T-cell (primary cell): ENCODE results near the gene SLC23A2. TPM values are rescaled to one million over a fixed set of nuclear protein-coding genes. Genes with fewer than 3 reads are reported as not detected.
A peak's percentile ranks its signal among the peaks of the same experiment; 100 is the strongest.
"Not testable (repeated sequence)": the region's sequence is repeated elsewhere in the genome, so short reads cannot be mapped to it uniquely, and the experiment has no call there.

ENCODE experiments used
- ATAC-seq, 4 experiments: fragments of 200-7000 bp in 3 of 4; fragments of 150-1000 bp in 1 of 4; cut with Tn5 transposase; replicated peaks in 1 of 4; 1 replicate in 3 of 4; 2 replicates in 1 of 4; pipeline ENCODE4 v1.10.0; 2021; ENCODE audit warnings: moderate library complexity in 3 of 4, mild to moderate bottlenecking in 2 of 4, moderate number of reproducible peaks in 1 of 4
- CTCF ChIA-PET, 2 donors: fragments of 300-600 bp; sonication (Branson Sonifier 250); formaldehyde crosslinking; loops; one replicate each; lab custom pipeline; 2022; ENCODE audit warnings: antibody characterized with exemption in 2 of 2; lab: Charles Lee
- POLR2A ChIA-PET, 2 donors: fragments of 300-600 bp; sonication (Branson Sonifier 250); formaldehyde crosslinking; loops; one replicate each; lab custom pipeline; 2022; ENCODE audit warnings: antibody characterized with exemption in 2 of 2; lab: Charles Lee
- DNase-seq, 35 experiments: peaks; one replicate each; pipeline versions ENCODE4 v3.0.0 to v3.0.0-alpha.2; 2013 to 2023
- H3K27ac ChIP-seq: one replicate; pipeline ENCODE4 v1.5.1; 2013; ENCODE audit warnings: low read length
- H3K27me3 ChIP-seq, 2 experiments: replicated peaks in 1 of 2; 1 replicate in 1 of 2; 2 replicates in 1 of 2; pipeline versions ENCODE4 v1.6.1 to v1.7.0; 2013; ENCODE audit warnings: low read length in 1 of 2, mixed read lengths in 1 of 2; ENCODE audit not compliant: control insufficient read depth in 2 of 2, insufficient read depth in 2 of 2; ENCODE audit errors: extremely low read depth in 1 of 2
- H3K36me3 ChIP-seq, 2 donors: 1 replicate in 1 of 2; 2 replicates in 1 of 2; pipeline versions ENCODE4 v1.6.1 to v1.7.0; 2013; ENCODE audit warnings: low read length in 1 of 2; ENCODE audit not compliant: control insufficient read depth in 2 of 2, insufficient read depth in 1 of 2; ENCODE audit errors: extremely low read depth in 1 of 2
- H3K4me1 ChIP-seq, 2 experiments: 1 replicate in 1 of 2; 2 replicates in 1 of 2; pipeline versions ENCODE4 v1.6.1 to v1.7.0; 2013; ENCODE audit warnings: low read length in 2 of 2, mixed read lengths in 1 of 2; ENCODE audit not compliant: insufficient read depth in 2 of 2, control insufficient read depth in 1 of 2; ENCODE audit errors: extremely low read depth in 1 of 2
- H3K4me3 ChIP-seq, 2 donors: 1 replicate in 1 of 2; 2 replicates in 1 of 2; pipeline versions ENCODE4 v1.5.1 to v1.7.0; 2013; ENCODE audit warnings: mild to moderate bottlenecking in 2 of 2, low read length in 1 of 2, moderate library complexity in 1 of 2; ENCODE audit not compliant: control insufficient read depth in 1 of 2; ENCODE audit errors: extremely low read depth in 1 of 2
- H3K9me3 ChIP-seq: 2 replicates; pipeline ENCODE4 v1.7.0; 2013
- H3K27ac Mint-ChIP-seq, 2 donors: one replicate each; pipeline ENCODE4 v1.8.0; 2020 to 2021; ENCODE audit warnings: mild to moderate bottlenecking in 2 of 2, mixed read lengths in 2 of 2
- H3K27me3 Mint-ChIP-seq, 2 donors: one replicate each; pipeline ENCODE4 v1.8.0; 2021 to 2022; ENCODE audit warnings: mixed read lengths in 2 of 2
- H3K36me3 Mint-ChIP-seq: one replicate; pipeline ENCODE4 v1.8.0; 2021; ENCODE audit warnings: mixed read lengths
- H3K4me1 Mint-ChIP-seq, 3 donors: one replicate each; pipeline ENCODE4 v1.8.0; 2020 to 2022; ENCODE audit warnings: mixed read lengths in 3 of 3, mild to moderate bottlenecking in 1 of 3
- H3K4me3 Mint-ChIP-seq, 3 donors: one replicate each; pipeline ENCODE4 v1.8.0; 2020 to 2022; ENCODE audit warnings: mild to moderate bottlenecking in 3 of 3, mixed read lengths in 3 of 3, moderate library complexity in 3 of 3
- H3K9me3 Mint-ChIP-seq, 3 donors: one replicate each; pipeline ENCODE4 v1.8.0; 2020 to 2022; ENCODE audit warnings: mixed read lengths in 3 of 3
- WGBS: methylation state at CpG from one replicate; pipeline ENCODE4 v1.1.5; 2013; ENCODE audit warnings: missing lambda C conversion rate; ENCODE audit not compliant: insufficient coverage; 5-methylcytosine and 5-hydroxymethylcytosine counted together
- total RNA-seq, 35 experiments: library from RNA in 6 of 35; stranded (reverse) in 6 of 35; fragments of 120-200 nt in 1 of 35; gene quantifications; one replicate each; pipeline versions ENCODE4 v1.2.1 to v1.2.4 and lab custom pipeline; 2013 to 2026

The SLC23A2 gene
- total RNA-seq, 5 donors from 2014 or later (not counting 1 experiment from before 2014, with no cell fraction given): 17.7 to 22.9 (median 20.9) TPM

DNA sequence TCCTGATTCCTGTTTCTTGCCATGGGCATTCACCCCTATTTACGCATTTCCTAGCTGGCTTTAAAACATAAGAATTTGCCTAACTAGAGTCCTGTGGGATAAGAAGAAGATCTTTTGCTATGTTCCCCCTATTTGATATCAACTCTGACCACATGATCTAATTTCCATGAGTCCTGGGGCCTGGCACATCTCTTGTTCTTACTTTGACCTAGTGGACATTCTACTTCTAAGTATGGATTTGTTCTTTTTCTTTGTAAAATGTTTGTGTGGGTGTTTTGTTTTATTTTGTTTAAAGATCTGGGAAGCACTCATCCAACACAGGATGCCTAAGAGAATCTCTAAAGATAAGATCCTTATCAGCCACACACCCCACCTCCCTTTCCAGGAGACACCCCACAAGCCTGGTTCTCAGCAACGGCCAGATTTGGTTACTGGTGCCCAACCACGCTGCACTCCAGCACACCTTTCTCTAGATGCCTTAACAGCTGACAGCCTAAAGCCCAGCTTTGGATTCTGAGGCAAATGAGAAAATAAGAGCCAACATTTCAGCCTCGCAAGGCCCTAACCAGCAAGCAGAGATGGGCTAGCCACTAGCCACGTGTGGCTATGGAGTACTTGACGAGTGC lies 74.7 kb downstream of the SLC23A2 start:
- Histone ChIP-seq H3K4me1 (no peaks in the 10 kb centered on the region), H3K27ac (no peak overlapping the region), H3K9me3 (no peaks in the 10 kb centered on the region), H3K4me3 (no peak overlapping the region), H3K27me3 (no peaks in the 10 kb centered on the region), H3K36me3 (peaks cover 12 to 24% of the 10 kb centered on the region in 2 donors)
- H3K27me3 Mint-ChIP-seq: no peaks in the 10 kb centered on the region
- H3K27ac Mint-ChIP-seq: no peak overlapping the region
- DNase-seq (no peak), ATAC-seq (no peak)
- peaks cover 20% of the 10 kb centered on the region for H3K36me3 Mint-ChIP-seq
- H3K4me3 Mint-ChIP-seq: no peak overlapping the region
- 87% methylated on average over 5 of the region's 6 CpGs for WGBS
- peaks cover 2 to 15% (median 13%) of the 10 kb centered on the region in 3 donors for H3K4me1 Mint-ChIP-seq
- ChIA-PET POLR2A (no interaction called here), CTCF (no interaction called here)
- no peaks in the 10 kb centered on the region for H3K9me3 Mint-ChIP-seq

- H3K27me3 ChIP-seq: no peaks in the 10 kb centered on the region
Measured at GRCh38 chr20:4925842-4926530, 75.3 kb downstream of the SLC23A2 start.

DNA sequence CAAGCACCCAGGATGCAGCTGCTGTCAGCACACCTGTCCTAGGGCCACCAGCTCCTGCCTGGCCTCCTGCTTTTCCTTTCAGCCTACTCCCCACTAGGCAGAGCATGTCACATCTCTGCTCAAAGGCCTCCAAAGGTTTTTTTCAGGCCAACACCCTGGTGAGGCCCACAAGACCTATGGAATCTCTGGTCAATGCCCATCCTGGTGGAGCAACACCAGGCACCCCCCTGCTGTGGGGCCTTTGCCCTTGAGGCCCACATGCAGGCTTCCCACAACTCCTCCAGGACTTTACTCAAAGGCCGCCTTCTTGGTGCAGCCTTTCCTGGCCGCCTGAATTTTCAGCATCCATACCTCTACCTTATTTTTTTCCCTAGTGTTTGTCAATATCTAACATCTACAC lies 76.9 kb downstream of the SLC23A2 start:
- ChIA-PET CTCF (no interaction called here), POLR2A (no interaction called here)
- no peak for DNase-seq
- Histone ChIP-seq H3K27ac (no peak overlapping the region), H3K36me3 (peaks cover 6 to 16% of the 10 kb centered on the region in 2 donors), H3K9me3 (no peaks in the 10 kb centered on the region), H3K27me3 (no peaks in the 10 kb centered on the region), H3K4me3 (no peak overlapping the region), H3K4me1 (no peaks in the 10 kb centered on the region)
- peaks cover 2 to 23% (median 17%) of the 10 kb centered on the region in 3 donors for H3K4me1 Mint-ChIP-seq
- no peaks in the 10 kb centered on the region for H3K9me3 Mint-ChIP-seq
- peaks cover 18% of the 10 kb centered on the region for H3K36me3 Mint-ChIP-seq
- no peak overlapping the region for H3K4me3 Mint-ChIP-seq
- H3K27me3 Mint-ChIP-seq: no peaks in the 10 kb centered on the region
- H3K27ac Mint-ChIP-seq: no peak overlapping the region
- no peak for ATAC-seq
- 100% methylated on average over 2 of the region's 2 CpGs for WGBS

More at GRCh38 chr20:4925842-4926530, 75.3 kb downstream of the SLC23A2 start:
- Mint-ChIP-seq H3K9me3 (no peaks in the 10 kb centered on the region), H3K4me1 (peaks cover 2 to 15% (median 15%) of the 10 kb centered on the region in 3 donors), H3K27me3 (no peaks in the 10 kb centered on the region), H3K4me3 (no peak overlapping the region), H3K36me3 (peaks cover 20% of the 10 kb centered on the region), H3K27ac (no peak overlapping the region)
- no peak overlapping the region for H3K4me3 ChIP-seq
- ChIA-PET POLR2A (no interaction called here), CTCF (no interaction called here)
- no peak overlapping the region for H3K27ac ChIP-seq
- H3K4me1 ChIP-seq: no peaks in the 10 kb centered on the region
- DNase-seq: no peak
- no peaks in the 10 kb centered on the region for H3K9me3 ChIP-seq
- WGBS: 91% methylated on average over 7 of the region's 15 CpGs
- H3K36me3 ChIP-seq: peaks cover 12 to 21% of the 10 kb centered on the region in 2 donors
- no peak for ATAC-seq

GRCh38 chr20:4924032-4924431 lies 77.3 kb downstream of the SLC23A2 start:
- H3K9me3 Mint-ChIP-seq: no peaks in the 10 kb centered on the region
- no peak for ATAC-seq
- ChIA-PET POLR2A (no interaction called here), CTCF (no interaction called here)
- H3K4me1 Mint-ChIP-seq: peaks cover 2 to 23% (median 17%) of the 10 kb centered on the region in 3 donors
- Histone ChIP-seq H3K4me3 (no peak overlapping the region), H3K9me3 (no peaks in the 10 kb centered on the region), H3K4me1 (no peaks in the 10 kb centered on the region), H3K27me3 (no peaks in the 10 kb centered on the region), H3K36me3 (peaks cover 6 to 16% of the 10 kb centered on the region in 2 donors), H3K27ac (no peak overlapping the region)
- no peak for DNase-seq
- no peaks in the 10 kb centered on the region for H3K27me3 Mint-ChIP-seq
- WGBS: 97% methylated on average over 6 of the region's 6 CpGs
- H3K36me3 Mint-ChIP-seq: peaks cover 19% of the 10 kb centered on the region
- no peak overlapping the region for H3K27ac Mint-ChIP-seq
- H3K4me3 Mint-ChIP-seq: no peak overlapping the region

GRCh38 chr20:4922186-4922585 lies 79.1 kb downstream of the SLC23A2 start:
- WGBS: 96% methylated on average over 4 of the region's 4 CpGs
- no peaks in the 10 kb centered on the region for H3K27me3 ChIP-seq
- no peak overlapping the region for H3K4me3 ChIP-seq
- H3K4me1 ChIP-seq: no peaks in the 10 kb centered on the region
- H3K36me3 ChIP-seq: peaks cover 6 to 8% of the 10 kb centered on the region in 2 donors
- peaks cover 14% of the 10 kb centered on the region for H3K36me3 Mint-ChIP-seq
- H3K9me3 Mint-ChIP-seq: no peaks in the 10 kb centered on the region
- ATAC-seq (no peak), DNase-seq (no peak)
- H3K9me3 ChIP-seq: no peaks in the 10 kb centered on the region
- H3K27ac Mint-ChIP-seq: peak overlapping the region in 1 of 2 donors; percentile 1
- H3K4me3 Mint-ChIP-seq: no peak overlapping the region
- H3K27ac ChIP-seq: no peak overlapping the region
- H3K27me3 Mint-ChIP-seq: no peaks in the 10 kb centered on the region
- ChIA-PET POLR2A (no interaction called here), CTCF (no interaction called here)
- H3K4me1 Mint-ChIP-seq: peaks cover 5 to 23% (median 21%) of the 10 kb centered on the region in 3 donors

GRCh38 chr20:4921271-4921670 lies 80.0 kb downstream of the SLC23A2 start:
- H3K27ac ChIP-seq, H3K36me3 ChIP-seq, H3K4me3 Mint-ChIP-seq, ATAC-seq, H3K4me3 ChIP-seq, H3K9me3 Mint-ChIP-seq, POLR2A ChIA-PET, H3K27ac Mint-ChIP-seq, CTCF ChIA-PET, H3K9me3 ChIP-seq, DNase-seq, H3K27me3 ChIP-seq, H3K4me1 ChIP-seq, H3K27me3 Mint-ChIP-seq: not testable (repeated sequence)
- no CpG with 5 or more reads among the region's 2 CpGs for WGBS
- Mint-ChIP-seq H3K36me3 (peaks cover 14% of the 10 kb centered on the region), H3K4me1 (peaks cover 5 to 28% (median 23%) of the 10 kb centered on the region in 3 donors)
